Right lobe of liver (tissue), 6 donors: ENCODE measurements around the gene UTP25. TPM values are rescaled to one million over a fixed set of nuclear protein-coding genes. Genes with fewer than 3 reads are reported as not detected.

Experiments used
- ATAC-seq, 4 donors: fragments of 200-7000 bp; cut with Tn5 transposase; one replicate each; pipeline ENCODE4 v1.9.1; 2020; ENCODE audit warnings: mild to moderate bottlenecking in 4 of 4, moderate library complexity in 4 of 4
- DNase-seq, 3 donors: peaks; one replicate each; pipeline ENCODE4 v3.0.0-alpha.2; 2020
- H3K27ac ChIP-seq, 3 donors: fragments of 200-600 bp; one replicate each; pipeline ENCODE4 v1.8.0; 2022
- H3K27me3 ChIP-seq, 2 donors: fragments of 200-600 bp; one replicate each; pipeline ENCODE4 v1.8.0; 2022
- H3K36me3 ChIP-seq, 4 donors: fragments of 200-600 bp; sonication (generic) in 1 of 4; one replicate each; pipeline versions ENCODE4 v1.5.1 to v1.8.0; 2017 to 2022; ENCODE audit warnings: control low read depth in 1 of 4
- H3K4me1 ChIP-seq, 4 donors: fragments of 200-600 bp; sonication (generic) in 1 of 4; one replicate each; pipeline versions ENCODE4 v1.5.1 to v1.8.0; 2017 to 2022; ENCODE audit warnings: control low read depth in 1 of 4
- H3K4me3 ChIP-seq, 3 donors: fragments of 200-600 bp; one replicate each; pipeline ENCODE4 v1.8.0; 2022
- H3K9me3 ChIP-seq, 4 donors: fragments of 200-600 bp; sonication (generic) in 1 of 4; one replicate each; pipeline versions ENCODE4 v1.5.1 to v1.8.0; 2017 to 2022; ENCODE audit warnings: control low read depth in 1 of 4
- POLR2A ChIP-seq: fragments of 450-650 bp; IDR thresholded peaks from one replicate; pipeline ENCODE4 v1.6.1; 2017; ENCODE audit warnings: antibody characterized with exemption, mild to moderate bottlenecking
- WGBS: methylation state at CpG from one replicate; pipeline ENCODE4 v1.1.6; 2018; ENCODE audit warnings: low coverage, low lambda C conversion rate; ENCODE audit not compliant: insufficient coverage; ENCODE audit errors: missing lambda C conversion rate; 5-methylcytosine and 5-hydroxymethylcytosine counted together
- intact Hi-C, 2 donors: fragments of 100-400 bp; cut with DNase I; formaldehyde crosslinking; loops; one replicate each; pipeline versions ENCODE4 v1.11.2 to v1.14.1; 2022
- total RNA-seq, 6 experiments: library from RNA; depleted of rRNA in 2 of 6; stranded (reverse); fragments of >200 nt in 2 of 6; fragmentation: NEBNext Ultra II Directional in 3 of 6; extraction: Animal tissue kit (Norgen Biotek cat#: 25700) in 3 of 6; gene quantifications; one replicate each; pipeline versions ENCODE4 v1.1.0 to v1.2.4, GENCODE V29; 2016 to 2023
- TF ChIP-seq, protein P1 (sequence below), 4 donors: fragments of 200-600 bp in 3 of 4; fragments of 450-650 bp in 1 of 4; IDR thresholded peaks; one replicate each; pipeline versions ENCODE4 v1.5.1 to v1.8.0; 2016 to 2022; ENCODE audit warnings: antibody characterized with exemption in 4 of 4, mild to moderate bottlenecking in 2 of 4
- donor health status: DM: no; HTN: yes; CAD: no.
- donor health status: DM: no; HTN: no; CAD: no.
- donor health status: DM: no; HTN: no; CAD: no.
- donor health status: DM: no; HTN: yes; CAD: no.
- donor health status: DM: no; HTN: yes; CAD: no.

Gene UTP25
- total RNA-seq, 6 experiments from 2014 or later, result 4.6 to 10.0 (median 6.4) TPM

DNA sequence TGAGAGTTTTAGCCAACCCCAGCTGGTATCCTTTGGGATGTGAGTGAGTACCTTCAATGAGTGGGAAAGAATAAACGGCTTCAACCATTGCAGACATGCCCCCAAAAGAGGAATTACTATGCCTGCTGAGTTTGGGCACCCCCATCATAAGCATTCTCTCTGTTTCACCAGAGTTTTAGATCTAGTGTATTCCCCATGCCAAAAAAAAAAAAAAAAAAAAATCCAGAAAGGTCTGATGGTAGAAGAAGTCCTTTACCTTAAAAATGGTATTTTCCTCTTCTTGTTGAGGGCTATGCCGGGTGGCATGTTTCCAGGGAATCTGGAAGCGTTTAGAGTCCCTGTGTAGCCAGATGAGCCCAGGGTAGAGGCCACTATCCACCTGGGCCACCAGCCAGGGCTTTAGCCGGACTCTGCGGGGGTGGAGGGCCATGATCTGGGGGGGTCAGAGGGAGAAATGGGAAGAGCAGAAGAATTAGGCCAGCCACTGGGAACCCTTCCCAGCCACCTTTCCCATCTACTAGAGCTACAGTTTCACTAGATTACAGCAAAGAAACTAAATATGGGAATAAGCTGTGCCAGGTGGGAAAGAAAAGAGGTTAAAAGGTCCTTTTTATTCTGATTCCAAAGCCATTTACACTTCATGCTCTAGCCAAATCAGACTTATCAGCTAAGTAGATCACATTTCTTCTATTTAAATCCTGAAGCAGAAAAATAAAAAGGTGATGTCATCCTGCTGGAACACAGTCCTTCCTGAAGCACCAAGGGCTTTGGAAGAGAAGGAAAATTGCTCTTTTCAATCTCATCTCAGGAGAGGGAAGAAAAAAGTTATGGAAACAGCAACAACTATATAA, 26.6 kb upstream of the UTP25 start:
- peak; percentile 88 to 97 (median 95) for DNase-seq
- TF ChIP-seq, protein P1, sequence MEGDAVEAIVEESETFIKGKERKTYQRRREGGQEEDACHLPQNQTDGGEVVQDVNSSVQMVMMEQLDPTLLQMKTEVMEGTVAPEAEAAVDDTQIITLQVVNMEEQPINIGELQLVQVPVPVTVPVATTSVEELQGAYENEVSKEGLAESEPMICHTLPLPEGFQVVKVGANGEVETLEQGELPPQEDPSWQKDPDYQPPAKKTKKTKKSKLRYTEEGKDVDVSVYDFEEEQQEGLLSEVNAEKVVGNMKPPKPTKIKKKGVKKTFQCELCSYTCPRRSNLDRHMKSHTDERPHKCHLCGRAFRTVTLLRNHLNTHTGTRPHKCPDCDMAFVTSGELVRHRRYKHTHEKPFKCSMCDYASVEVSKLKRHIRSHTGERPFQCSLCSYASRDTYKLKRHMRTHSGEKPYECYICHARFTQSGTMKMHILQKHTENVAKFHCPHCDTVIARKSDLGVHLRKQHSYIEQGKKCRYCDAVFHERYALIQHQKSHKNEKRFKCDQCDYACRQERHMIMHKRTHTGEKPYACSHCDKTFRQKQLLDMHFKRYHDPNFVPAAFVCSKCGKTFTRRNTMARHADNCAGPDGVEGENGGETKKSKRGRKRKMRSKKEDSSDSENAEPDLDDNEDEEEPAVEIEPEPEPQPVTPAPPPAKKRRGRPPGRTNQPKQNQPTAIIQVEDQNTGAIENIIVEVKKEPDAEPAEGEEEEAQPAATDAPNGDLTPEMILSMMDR (IDR thresholded peaks at IDR 0.05), result no peak
- TF ChIP-seq POLR2A, result peak; percentile 53
- Histone ChIP-seq H3K4me3 (peak overlapping the region; percentile 9 to 43 (median 31)), H3K4me1 (peaks cover 0 to 22% (median 6%) of the 10 kb centered on the region in 4 donors), H3K27me3 (no peaks in the 10 kb centered on the region), H3K36me3 (peaks cover 0 to under 1% (median 0%) of the 10 kb centered on the region in 4 donors), H3K9me3 (no peaks in the 10 kb centered on the region), H3K27ac (peak overlapping the region; percentile 89 to 99 (median 95))
- intact Hi-C loops, result no loop called here
- 13% methylated on average over 5 of the region's 5 CpGs for WGBS
- ATAC-seq, result peak; percentile 80 to 85 (median 84)

- WGBS, result 37% methylated on average over 4 of the region's 4 CpGs
- DNase-seq (peak in 1 of 3 donors; percentile 78), ATAC-seq (peak; percentile 64 to 78 (median 74))
- TF ChIP-seq, protein P1 (IDR thresholded peaks at IDR 0.05), result no peak
- TF ChIP-seq POLR2A, result peak; percentile 54
- Histone ChIP-seq H3K36me3 (no peaks in the 10 kb centered on the region), H3K9me3 (no peaks in the 10 kb centered on the region), H3K27me3 (no peaks in the 10 kb centered on the region), H3K27ac (peak overlapping the region; percentile 89 to 99 (median 95)), H3K4me1 (peaks cover 0 to 22% (median 6%) of the 10 kb centered on the region in 4 donors), H3K4me3 (peak overlapping the region in 2 of 3 donors; percentile 29 to 43)
- intact Hi-C loops, result no loop called here
Measured at GRCh38 chr1:209802117-209802779, 25.5 kb upstream of the UTP25 start.

- Histone ChIP-seq H3K9me3 (no peaks in the 10 kb centered on the region), H3K27me3 (no peaks in the 10 kb centered on the region), H3K36me3 (no peaks in the 10 kb centered on the region), H3K27ac (peak overlapping the region; percentile 89 to 99 (median 95)), H3K4me3 (no peak overlapping the region), H3K4me1 (peaks cover 0 to 22% (median 6%) of the 10 kb centered on the region in 4 donors)
- TF ChIP-seq, protein P1 (IDR thresholded peaks at IDR 0.05), result no peak
- no peak for TF ChIP-seq POLR2A
- intact Hi-C loops, result no loop called here
- 39% methylated on average over 4 of the region's 4 CpGs for WGBS
- no peak for DNase-seq
- no peak for ATAC-seq
Measured at GRCh38 chr1:209802780-209803152, 25.0 kb upstream of the UTP25 start.

DNA sequence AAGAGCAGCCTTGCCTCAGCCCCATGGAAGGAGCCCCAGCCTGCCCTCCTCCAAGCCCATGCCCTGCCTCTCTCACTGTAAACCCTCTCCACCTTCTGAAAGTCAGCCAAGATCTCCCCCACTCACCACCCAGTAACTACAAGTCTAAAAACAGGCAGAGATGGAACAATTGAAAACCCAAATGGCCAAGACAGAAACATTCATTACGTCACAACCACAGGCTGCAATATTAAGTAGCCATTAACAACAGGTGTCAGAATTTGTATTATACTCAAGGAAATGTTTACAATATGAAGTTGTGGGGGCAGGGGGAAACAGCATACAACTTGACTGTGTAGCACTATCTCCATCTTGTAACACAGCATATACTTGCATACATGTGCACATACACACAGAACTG, 24.2 kb upstream of the UTP25 start:
- DNase-seq (no peak), ATAC-seq (no peak)
- WGBS, result 100% methylated on average over 1 of the region's 1 CpG
- H3K27me3 ChIP-seq, result no peaks in the 10 kb centered on the region
- peaks cover 0 to 22% (median 6%) of the 10 kb centered on the region in 4 donors for H3K4me1 ChIP-seq
- H3K4me3 ChIP-seq, result no peak overlapping the region
- H3K27ac ChIP-seq, result peak overlapping the region in 1 of 3 donors; percentile 99
- no peaks in the 10 kb centered on the region for H3K9me3 ChIP-seq
- H3K36me3 ChIP-seq, result no peaks in the 10 kb centered on the region
- TF ChIP-seq, protein P1 (IDR thresholded peaks at IDR 0.05), result no peak
- no peak for TF ChIP-seq POLR2A
- intact Hi-C loops, result no loop called here
